ENCODE measurements around the gene UPK3BL1. TPM values are rescaled to one million over a fixed set of nuclear protein-coding genes. Genes with fewer than 3 reads are reported as not detected.

The UPK3BL1 gene
- total and polyA plus RNA-seq, 2 donors: 49.0 to 135 TPM

Small RNA genes within 50 kb of the gene (small RNA-seq; reads per million reads assigned to genes)
- gene AC105052.3: not detected
- not detected for gene UPK3BL1

Other genes with a start within 250 kb of the UPK3BL1 start
- gene PRKRIP1, start 246.4 kb downstream of the UPK3BL1 start, total RNA-seq: 15.2 TPM
- gene PRKRIP1, start 246.4 kb downstream of the UPK3BL1 start, polyA plus RNA-seq: 23.8 TPM
- 11.5 TPM for gene ORAI2, start 209.2 kb downstream of the UPK3BL1 start, total RNA-seq
- 13.1 TPM for gene ORAI2, start 209.2 kb downstream of the UPK3BL1 start, polyA plus RNA-seq
- gene ALKBH4, start 177.9 kb downstream of the UPK3BL1 start, total RNA-seq: 9.7 TPM
- gene ALKBH4, start 177.9 kb downstream of the UPK3BL1 start, polyA plus RNA-seq: 11.8 TPM
- 8.6 TPM for gene LRWD1, start 177.8 kb downstream of the UPK3BL1 start, total RNA-seq
- gene LRWD1, start 177.8 kb downstream of the UPK3BL1 start, polyA plus RNA-seq: 17.5 TPM
- gene POLR2J, start 163.9 kb downstream of the UPK3BL1 start, total RNA-seq: 12.5 TPM
- 71.3 TPM for gene POLR2J, start 163.9 kb downstream of the UPK3BL1 start, polyA plus RNA-seq
- 6.1 TPM for gene RASA4B, start 125.0 kb downstream of the UPK3BL1 start, total RNA-seq
- gene RASA4B, start 125.0 kb downstream of the UPK3BL1 start, polyA plus RNA-seq: 19.9 TPM
- gene UPK3BL2, start 99.1 kb downstream of the UPK3BL1 start, total RNA-seq: 15.4 TPM
- gene UPK3BL2, start 99.1 kb downstream of the UPK3BL1 start, polyA plus RNA-seq: 15.5 TPM
- 0.16 TPM for gene SPDYE2, start 91.6 kb downstream of the UPK3BL1 start, total RNA-seq
- 0.14 TPM for gene SPDYE2, start 91.6 kb downstream of the UPK3BL1 start, polyA plus RNA-seq
- gene POLR2J3, start 70.2 kb downstream of the UPK3BL1 start, total RNA-seq: 46.1 TPM
- 53.4 TPM for gene POLR2J3, start 70.2 kb downstream of the UPK3BL1 start, polyA plus RNA-seq
- gene RASA4, start 26.0 kb downstream of the UPK3BL1 start, total RNA-seq: 30.9 TPM
- 74.3 TPM for gene RASA4, start 26.0 kb downstream of the UPK3BL1 start, polyA plus RNA-seq
- not detected for gene SPDYE2B, start 7.5 kb upstream of the UPK3BL1 start, total RNA-seq
- gene SPDYE2B, start 7.5 kb upstream of the UPK3BL1 start, polyA plus RNA-seq: not detected
- gene POLR2J2, start 28.9 kb upstream of the UPK3BL1 start, total RNA-seq: 7.8 TPM
- 0.48 TPM for gene POLR2J2, start 28.9 kb upstream of the UPK3BL1 start, polyA plus RNA-seq
- gene FAM185A, start 106.2 kb upstream of the UPK3BL1 start, total RNA-seq: 17.8 TPM
- gene FAM185A, start 106.2 kb upstream of the UPK3BL1 start, polyA plus RNA-seq: 7.5 TPM